Measurements from ENCODE around the gene MYMK.

Gene MYMK

GRCh38 chr9:133476941-133477340 lies 47.8 kb downstream of the MYMK start:
- Histone ChIP-seq H3F3A (ENCODE audit: control insufficient read depth, insufficient read depth) (peaks cover 4% of the 10 kb centered on the region; the same call in 1 of the 2 replicates), H3K27me3 (ENCODE audit: control insufficient read depth, low read length) (no peaks in the 10 kb centered on the region), H3K9me3 (ENCODE audit: control insufficient read depth, insufficient read depth, low read length) (no peaks in the 10 kb centered on the region), H3K9me2 (replicated peaks; ENCODE audit: control insufficient read depth, low read length) (no peaks in the 10 kb centered on the region), H3K79me2 (ENCODE audit: control insufficient read depth, low read length) (peaks cover 31% of the 10 kb centered on the region), H3K4me2 (ENCODE audit: low read length) (peak overlapping the region; percentile 97), H3K27ac (ENCODE audit: low read depth, low read length) (no peak overlapping the region), H3K36me3 (ENCODE audit: control insufficient read depth, low read length) (peaks cover 64% of the 10 kb centered on the region), H3K4me1 (ENCODE audit: control insufficient read depth, low read length) (peaks cover 26% of the 10 kb centered on the region), H3K4me3 (ENCODE audit: low read length) (peak overlapping the region; percentile 9; the same call in 1 of the 2 replicates), H4K20me1 (ENCODE audit: control insufficient read depth, insufficient read depth, low read depth, low read length) (peaks cover 14% of the 10 kb centered on the region; the same call in 1 of the 2 replicates)
- TF ChIP-seq CTCF (IDR thresholded peaks at IDR 0.05; ENCODE audit: low read depth, low read length, poor library complexity, severe bottlenecking) (no peak), EZH2phosphoT487 (IDR thresholded peaks at IDR 0.05; ENCODE audit: borderline replicate concordance, low read length) (no peak)

GRCh38 chr9:133476036-133476931 lies 48.5 kb downstream of the MYMK start:
- peaks cover 71% of the 10 kb centered on the region for H3K36me3 ChIP-seq (ENCODE audit: control insufficient read depth, low read length)
- peaks cover 31% of the 10 kb centered on the region for H3K79me2 ChIP-seq (ENCODE audit: control insufficient read depth, low read length)
- no peaks in the 10 kb centered on the region for H3K27me3 ChIP-seq (ENCODE audit: control insufficient read depth, low read length)
- H4K20me1 ChIP-seq (ENCODE audit: control insufficient read depth, insufficient read depth, low read depth, low read length), result peaks cover 14% of the 10 kb centered on the region; the same call in 1 of the 2 replicates
- TF ChIP-seq CTCF (IDR thresholded peaks at IDR 0.05; ENCODE audit: low read depth, low read length, poor library complexity, severe bottlenecking), result no peak
- TF ChIP-seq EZH2phosphoT487 (IDR thresholded peaks at IDR 0.05; ENCODE audit: borderline replicate concordance, low read length), result no peak
- H3K9me2 ChIP-seq (replicated peaks; ENCODE audit: control insufficient read depth, low read length), result no peaks in the 10 kb centered on the region
- peak overlapping the region; percentile 97; the same call in 1 of the 2 replicates for H3K4me2 ChIP-seq (ENCODE audit: low read length)
- H3K27ac ChIP-seq (ENCODE audit: low read depth, low read length), result no peak overlapping the region
- H3F3A ChIP-seq (ENCODE audit: control insufficient read depth, insufficient read depth), result peaks cover 4% of the 10 kb centered on the region; the same call in 1 of the 2 replicates
- H3K9me3 ChIP-seq (ENCODE audit: control insufficient read depth, insufficient read depth, low read length), result no peaks in the 10 kb centered on the region
- H3K4me1 ChIP-seq (ENCODE audit: control insufficient read depth, low read length), result peaks cover 26% of the 10 kb centered on the region
- peak overlapping the region; percentile 9; the same call in 1 of the 2 replicates for H3K4me3 ChIP-seq (ENCODE audit: low read length)

GRCh38 chr9:133475292-133476012 lies 49.3 kb downstream of the MYMK start:
- Histone ChIP-seq H3K9me3 (ENCODE audit: control insufficient read depth, insufficient read depth, low read length) (no peaks in the 10 kb centered on the region), H4K20me1 (ENCODE audit: control insufficient read depth, insufficient read depth, low read depth, low read length) (peaks cover 14% of the 10 kb centered on the region; the same call in 1 of the 2 replicates), H3K4me1 (ENCODE audit: control insufficient read depth, low read length) (peaks cover 26% of the 10 kb centered on the region), H3K4me2 (ENCODE audit: low read length) (no peak overlapping the region), H3K79me2 (ENCODE audit: control insufficient read depth, low read length) (peaks cover 31% of the 10 kb centered on the region), H3F3A (ENCODE audit: control insufficient read depth, insufficient read depth) (peaks cover 8% of the 10 kb centered on the region; the same call in 1 of the 2 replicates), H3K27ac (ENCODE audit: low read depth, low read length) (no peak overlapping the region), H3K27me3 (ENCODE audit: control insufficient read depth, low read length) (no peaks in the 10 kb centered on the region), H3K9me2 (replicated peaks; ENCODE audit: control insufficient read depth, low read length) (no peaks in the 10 kb centered on the region), H3K36me3 (ENCODE audit: control insufficient read depth, low read length) (peaks cover 71% of the 10 kb centered on the region), H3K4me3 (ENCODE audit: low read length) (no peak overlapping the region)
- TF ChIP-seq CTCF (IDR thresholded peaks at IDR 0.05; ENCODE audit: low read depth, low read length, poor library complexity, severe bottlenecking) (no peak), EZH2phosphoT487 (IDR thresholded peaks at IDR 0.05; ENCODE audit: borderline replicate concordance, low read length) (no peak)

Measured in DOHH2 (cell line).